Measurements from ENCODE around the gene STAT5A.

STAT5A gene

DNA sequence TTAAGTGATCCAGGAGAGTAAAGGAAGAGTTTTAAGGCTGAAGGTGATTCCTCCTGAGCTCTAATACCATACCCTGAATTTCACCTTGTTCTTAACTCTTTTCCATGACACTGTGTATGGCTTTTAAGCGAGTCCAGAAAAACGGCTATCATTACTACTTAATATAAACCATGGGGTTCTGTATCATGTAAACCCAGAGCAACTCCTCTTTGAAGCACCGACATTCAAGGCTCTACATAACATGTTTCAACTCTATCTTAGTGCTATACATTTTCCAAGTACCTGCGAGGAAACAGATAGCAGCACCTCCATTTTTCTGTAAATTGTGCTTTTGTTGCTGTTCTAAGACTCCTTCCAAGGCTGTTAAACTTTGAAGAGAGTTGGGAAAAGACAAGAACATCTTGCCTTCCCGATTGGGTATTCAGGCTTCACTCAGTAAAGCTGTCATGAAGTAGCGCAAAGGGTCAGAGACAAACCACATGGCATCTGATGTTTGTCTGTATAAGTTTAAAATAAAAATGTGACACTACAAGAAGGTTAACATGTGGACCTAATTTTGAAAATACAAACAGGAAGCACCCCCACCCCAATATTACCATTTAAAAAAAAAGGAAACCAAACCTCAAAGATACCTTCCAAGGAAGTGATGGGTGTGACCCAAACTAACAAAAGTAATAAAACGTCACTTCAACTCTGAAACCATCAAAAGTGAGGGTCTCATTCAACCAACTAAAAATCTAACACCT lies 16.0 kb upstream of the STAT5A start:
- H3K4me1 ChIP-seq (ENCODE audit: insufficient read depth, low read length) = peaks cover 33% of the 10 kb centered on the region
- H3K9me3 ChIP-seq (ENCODE audit: low read length) = no peaks in the 10 kb centered on the region
- no peak overlapping the region for H2AFZ ChIP-seq (ENCODE audit: low read depth, low read length)
- H3K4me3 ChIP-seq (ENCODE audit: low read length) = no peak overlapping the region
- no peaks in the 10 kb centered on the region for H3K27me3 ChIP-seq (ENCODE audit: insufficient read depth, low read length)
- no peaks in the 10 kb centered on the region for H3K36me3 ChIP-seq (ENCODE audit: insufficient read depth, low read length)

DNA sequence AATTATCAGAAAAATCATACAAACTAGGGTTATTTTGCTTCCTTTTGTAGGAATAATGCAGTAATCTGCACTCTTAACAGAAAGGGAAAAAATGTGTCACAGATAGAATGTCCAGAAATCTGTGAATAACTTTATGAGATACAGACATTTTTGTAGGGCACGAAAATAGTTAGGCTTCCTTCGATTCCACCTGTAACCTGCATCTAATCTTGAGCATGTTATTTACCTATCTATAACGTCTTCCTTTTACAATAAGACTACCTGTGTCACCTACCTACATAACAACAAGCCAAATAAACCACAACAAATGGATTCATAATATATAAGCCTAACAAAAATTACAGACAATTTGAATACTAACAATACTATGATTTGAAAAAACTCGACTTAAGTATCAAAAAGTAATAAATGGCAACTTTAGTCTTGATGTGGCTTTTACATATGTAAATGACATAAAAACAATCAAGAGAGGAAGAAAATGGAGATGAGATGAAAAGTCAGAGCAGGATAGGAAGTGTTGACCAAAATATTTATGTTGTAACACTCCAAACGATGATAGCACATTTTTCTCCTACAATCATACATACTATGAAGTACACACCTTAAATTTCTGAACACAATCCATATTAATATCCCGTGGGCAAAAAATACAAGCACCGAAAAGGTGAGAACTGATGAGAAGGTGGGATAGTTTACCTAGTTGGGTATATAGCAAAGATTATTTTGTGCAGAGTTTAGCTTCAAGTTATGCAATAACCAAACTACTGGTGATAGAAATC lies 14.6 kb upstream of the STAT5A start:
- no peaks in the 10 kb centered on the region for H3K36me3 ChIP-seq (ENCODE audit: insufficient read depth, low read length)
- H3K9me3 ChIP-seq (ENCODE audit: low read length) = no peaks in the 10 kb centered on the region
- no peak overlapping the region for H2AFZ ChIP-seq (ENCODE audit: low read depth, low read length)
- no peaks in the 10 kb centered on the region for H3K27me3 ChIP-seq (ENCODE audit: insufficient read depth, low read length)
- peak overlapping the region; percentile 93 for H3K4me3 ChIP-seq (ENCODE audit: low read length)
- peaks cover 35% of the 10 kb centered on the region for H3K4me1 ChIP-seq (ENCODE audit: insufficient read depth, low read length)

DNA sequence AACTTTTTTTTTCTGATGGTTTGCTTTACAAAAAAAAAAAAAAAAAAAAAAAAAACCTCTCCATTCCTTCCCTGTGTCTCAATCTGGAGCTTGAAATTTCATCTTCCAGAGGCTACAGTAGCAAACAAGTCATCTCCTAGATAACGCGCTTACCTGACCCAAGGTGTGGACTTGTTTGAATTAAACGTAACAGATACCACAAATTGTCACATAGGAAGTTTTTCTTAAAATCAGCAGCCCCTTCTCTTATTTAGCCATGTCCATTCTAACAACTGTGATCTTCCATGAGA lies 14.1 kb upstream of the STAT5A start:
- H3K27me3 ChIP-seq (ENCODE audit: insufficient read depth, low read length) = no peaks in the 10 kb centered on the region
- no peaks in the 10 kb centered on the region for H3K36me3 ChIP-seq (ENCODE audit: insufficient read depth, low read length)
- no peaks in the 10 kb centered on the region for H3K9me3 ChIP-seq (ENCODE audit: low read length)
- peak overlapping the region; percentile 93 for H3K4me3 ChIP-seq (ENCODE audit: low read length)
- peaks cover 35% of the 10 kb centered on the region for H3K4me1 ChIP-seq (ENCODE audit: insufficient read depth, low read length)
- H2AFZ ChIP-seq (ENCODE audit: low read depth, low read length) = no peak overlapping the region

DNA sequence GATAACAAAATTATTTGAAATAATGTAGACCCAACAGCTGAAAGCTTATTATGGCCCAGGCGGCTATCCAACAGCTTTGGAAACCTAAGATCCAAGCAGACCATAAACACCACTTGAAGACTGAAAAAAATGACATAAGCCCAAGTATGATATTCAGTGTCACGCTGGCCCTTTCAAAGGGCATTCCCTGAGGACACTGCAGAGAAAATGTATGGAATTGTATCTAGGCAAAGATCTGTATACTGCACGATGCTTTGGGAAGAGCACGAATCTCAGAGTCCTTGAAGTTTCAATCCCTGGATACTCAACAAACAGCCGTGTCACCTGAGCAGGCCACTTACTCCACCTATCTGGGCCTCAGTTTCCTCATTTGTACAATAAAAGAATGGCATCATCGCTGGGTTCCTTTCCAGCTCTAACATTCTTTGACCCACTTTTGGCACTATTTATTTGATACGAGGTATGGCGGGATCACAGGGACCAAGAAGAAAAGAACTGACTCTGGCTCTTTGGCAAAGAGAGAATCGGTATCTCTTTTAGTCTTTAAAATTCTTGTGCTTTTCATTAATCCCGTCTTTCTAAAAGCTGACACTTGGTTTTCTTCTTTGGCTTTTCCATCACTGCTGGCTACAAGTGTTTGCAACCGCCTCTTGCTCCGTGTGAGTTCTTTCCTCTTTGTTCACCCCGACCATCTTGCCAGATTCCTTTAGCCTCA lies 13.3 kb upstream of the STAT5A start:
- Histone ChIP-seq H3K27me3 (ENCODE audit: insufficient read depth, low read length) (no peaks in the 10 kb centered on the region), H3K4me1 (ENCODE audit: insufficient read depth, low read length) (peaks cover 35% of the 10 kb centered on the region), H3K9me3 (ENCODE audit: low read length) (no peaks in the 10 kb centered on the region), H3K4me3 (ENCODE audit: low read length) (peak overlapping the region; percentile 93), H2AFZ (ENCODE audit: low read depth, low read length) (peak overlapping the region; percentile 95), H3K36me3 (ENCODE audit: insufficient read depth, low read length) (no peaks in the 10 kb centered on the region)

DNA sequence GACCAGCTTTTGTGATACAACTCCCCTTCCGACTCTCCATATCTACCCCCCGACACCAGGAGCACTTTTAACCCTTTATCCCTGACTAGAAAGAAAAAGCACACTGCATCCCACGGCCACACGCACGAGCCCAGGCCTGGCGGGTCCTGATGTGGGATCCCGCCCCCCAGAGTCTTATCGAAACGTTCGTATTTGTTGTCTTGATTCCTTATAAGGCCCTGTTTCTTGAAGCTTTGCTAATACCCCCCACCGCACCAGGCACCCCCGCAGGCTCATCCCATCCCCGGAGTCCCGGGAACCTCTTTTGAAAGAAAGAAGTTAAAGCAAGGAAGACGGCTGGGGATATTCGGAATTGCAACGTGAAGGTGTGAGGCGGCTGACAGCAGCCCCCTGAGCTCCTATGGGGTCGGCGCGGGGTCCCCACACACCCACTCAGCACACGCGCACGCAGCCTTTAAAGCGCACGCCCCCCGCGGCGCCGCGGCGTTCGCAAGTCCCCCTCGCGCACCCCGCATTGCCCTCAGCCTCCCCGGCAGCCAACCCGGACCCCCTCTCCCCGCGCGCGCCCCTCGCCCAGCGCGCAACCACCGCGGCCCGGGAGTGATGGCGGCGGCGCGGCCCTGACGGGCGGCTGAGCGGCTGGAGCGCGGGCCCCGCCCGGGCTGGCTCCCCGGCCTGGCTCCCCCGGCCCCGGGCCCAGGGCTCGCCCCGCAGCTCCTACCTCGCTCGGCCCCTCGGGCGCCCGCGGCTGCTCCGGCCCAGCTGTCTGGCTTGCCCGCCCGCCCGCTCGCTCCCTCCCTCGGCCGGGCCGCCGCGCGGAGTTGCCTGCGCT lies 12.6 kb upstream of the STAT5A start:
- Histone ChIP-seq H3K9me3 (ENCODE audit: low read length) (no peaks in the 10 kb centered on the region), H3K4me1 (ENCODE audit: insufficient read depth, low read length) (peaks cover 35% of the 10 kb centered on the region), H2AFZ (ENCODE audit: low read depth, low read length) (peak overlapping the region; percentile 95), H3K4me3 (ENCODE audit: low read length) (peak overlapping the region; percentile 93), H3K27me3 (ENCODE audit: insufficient read depth, low read length) (no peaks in the 10 kb centered on the region), H3K36me3 (ENCODE audit: insufficient read depth, low read length) (no peaks in the 10 kb centered on the region)

DNA sequence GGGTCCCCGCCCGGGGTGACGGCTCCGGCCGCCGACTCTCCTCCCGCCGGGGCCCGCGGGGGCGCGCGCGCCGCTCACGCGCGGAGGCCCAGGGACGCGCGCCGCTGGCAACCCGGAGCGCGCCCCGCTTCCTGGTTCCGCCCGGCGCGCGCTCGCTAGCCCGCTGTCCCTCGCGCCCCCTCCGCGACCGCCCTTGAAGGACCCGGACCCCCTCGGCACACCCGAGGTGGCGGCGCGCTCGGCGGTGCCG lies 12.0 kb upstream of the STAT5A start, which contains the start of gene STAT5B:
Gene STAT5B (minus strand): TSS at position 33 of the 250 bp plus-strand sequence. CDS start 44,264 bp downstream, outside the sequence.
- peak within 1 kb of the TSS; percentile 95 for H2AFZ ChIP-seq (ENCODE audit: low read depth, low read length)
- H3K9me3 ChIP-seq (ENCODE audit: low read length) = no peaks in the 10 kb centered on the region
- no peaks in the 10 kb centered on the region for H3K36me3 ChIP-seq (ENCODE audit: insufficient read depth, low read length)
- H3K4me3 ChIP-seq (ENCODE audit: low read length) = peak within 1 kb of the TSS; percentile 93
- H3K4me1 ChIP-seq (ENCODE audit: insufficient read depth, low read length) = peaks cover 35% of the 10 kb centered on the region
- no peaks in the 10 kb centered on the region for H3K27me3 ChIP-seq (ENCODE audit: insufficient read depth, low read length)

DNA sequence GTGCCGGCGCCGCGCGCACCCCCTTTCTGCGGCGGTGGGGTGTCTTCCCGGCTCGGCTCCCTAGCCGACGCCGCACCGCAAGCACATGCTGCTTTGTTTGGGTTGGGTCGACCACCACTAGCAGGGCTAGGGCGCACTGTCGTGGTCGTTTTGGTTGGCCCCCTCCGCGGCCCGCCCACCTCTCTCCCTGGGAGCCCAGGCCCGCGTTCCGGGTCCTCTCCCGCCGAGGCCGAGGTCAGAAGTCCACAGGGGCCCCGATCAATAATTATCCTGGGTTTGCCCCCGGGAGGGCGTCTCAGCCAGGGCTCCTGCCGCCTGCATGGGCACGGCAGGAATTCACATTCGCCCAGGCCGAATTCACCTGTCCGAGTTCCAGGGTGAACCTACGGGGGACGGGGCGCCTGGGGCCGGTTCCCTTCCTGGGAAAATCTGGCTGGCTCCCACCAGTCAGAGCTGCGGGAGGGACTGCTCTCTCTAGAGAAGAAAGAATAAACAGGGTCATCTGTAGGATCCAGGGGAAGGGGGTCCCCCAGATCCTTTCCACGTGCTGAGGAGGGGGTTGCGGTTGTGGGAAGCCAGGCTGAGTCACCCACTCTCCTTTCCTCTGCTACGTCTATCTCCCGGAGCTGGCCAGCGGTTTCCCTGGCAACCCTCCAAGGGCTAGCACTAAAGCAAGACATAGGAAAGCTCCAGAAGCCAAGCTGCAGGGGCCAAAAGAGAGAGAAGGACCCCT lies 11.5 kb upstream of the STAT5A start:
- H3K36me3 ChIP-seq (ENCODE audit: insufficient read depth, low read length) = no peaks in the 10 kb centered on the region
- peak overlapping the region; percentile 95 for H2AFZ ChIP-seq (ENCODE audit: low read depth, low read length)
- peaks cover 40% of the 10 kb centered on the region for H3K4me1 ChIP-seq (ENCODE audit: insufficient read depth, low read length)
- H3K9me3 ChIP-seq (ENCODE audit: low read length) = no peaks in the 10 kb centered on the region
- H3K27me3 ChIP-seq (ENCODE audit: insufficient read depth, low read length) = no peaks in the 10 kb centered on the region
- peak overlapping the region; percentile 93 for H3K4me3 ChIP-seq (ENCODE audit: low read length)

DNA sequence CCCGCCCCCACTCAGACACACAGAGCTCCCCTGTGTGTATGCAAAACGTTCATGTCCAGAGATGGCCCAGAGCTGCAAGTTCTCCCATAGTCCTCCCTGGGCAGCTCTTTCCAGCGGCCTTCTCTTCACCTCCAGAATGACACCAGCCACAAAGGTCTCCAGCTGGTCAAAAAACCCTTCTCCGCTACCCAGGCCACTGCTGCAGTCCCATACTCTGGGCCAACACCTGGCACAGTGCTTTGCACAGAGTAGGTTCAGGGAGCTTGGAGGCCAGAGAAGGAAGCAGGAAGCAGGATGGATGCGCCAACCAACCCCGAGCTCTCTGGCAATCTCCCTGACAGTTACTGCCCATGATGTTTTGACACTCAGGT lies 11.0 kb upstream of the STAT5A start:
- H3K9me3 ChIP-seq (ENCODE audit: low read length) = no peaks in the 10 kb centered on the region
- peak overlapping the region; percentile 93 for H3K4me3 ChIP-seq (ENCODE audit: low read length)
- no peaks in the 10 kb centered on the region for H3K36me3 ChIP-seq (ENCODE audit: insufficient read depth, low read length)
- H2AFZ ChIP-seq (ENCODE audit: low read depth, low read length) = peak overlapping the region; percentile 95
- no peaks in the 10 kb centered on the region for H3K27me3 ChIP-seq (ENCODE audit: insufficient read depth, low read length)
- peaks cover 38% of the 10 kb centered on the region for H3K4me1 ChIP-seq (ENCODE audit: insufficient read depth, low read length)

DNA sequence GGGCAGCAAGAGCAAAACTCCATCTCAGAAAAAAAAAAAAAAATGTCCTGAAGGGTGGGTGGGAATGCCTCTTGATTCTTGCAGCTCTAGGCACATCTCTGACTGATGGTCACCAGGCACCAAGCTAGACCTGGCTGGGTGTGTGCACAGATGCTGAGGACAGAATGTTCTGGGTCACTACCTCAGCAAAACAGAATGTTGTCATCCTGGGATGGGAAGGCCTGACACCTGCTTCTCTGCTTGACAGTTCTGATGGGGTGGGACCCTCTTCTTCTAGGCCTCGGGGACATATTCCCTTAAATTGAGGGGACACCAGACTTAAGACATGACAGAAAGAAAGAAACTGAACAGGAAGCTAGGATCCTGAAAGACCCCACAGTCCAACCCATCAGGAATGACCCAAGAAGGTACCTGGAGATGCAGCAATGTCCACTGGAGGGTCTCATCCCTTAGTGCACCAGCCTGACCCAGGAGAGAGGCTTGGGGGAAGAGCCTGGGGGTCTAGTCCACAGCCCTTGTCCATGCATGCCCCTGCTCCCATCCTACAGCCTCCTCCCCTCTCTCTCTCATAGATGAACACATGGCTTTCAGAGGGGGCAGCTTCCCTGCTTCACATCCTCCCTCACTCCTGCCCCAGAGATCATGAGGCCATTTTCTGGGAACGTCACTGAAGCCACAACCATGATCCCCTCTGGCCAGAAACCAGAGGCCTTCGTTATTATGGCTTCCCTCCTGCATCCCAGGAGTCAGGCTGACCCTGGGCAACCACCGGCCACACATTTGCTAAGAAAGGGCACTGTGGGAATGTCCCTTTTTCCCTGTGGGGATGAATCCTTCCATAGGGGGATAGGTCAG lies 8.3 kb upstream of the STAT5A start:
- Histone ChIP-seq H3K4me3 (ENCODE audit: low read length) (no peak overlapping the region), H3K36me3 (ENCODE audit: insufficient read depth, low read length) (no peaks in the 10 kb centered on the region), H3K9me3 (ENCODE audit: low read length) (no peaks in the 10 kb centered on the region), H3K4me1 (ENCODE audit: insufficient read depth, low read length) (peaks cover 22% of the 10 kb centered on the region), H3K27me3 (ENCODE audit: insufficient read depth, low read length) (no peaks in the 10 kb centered on the region), H2AFZ (ENCODE audit: low read depth, low read length) (no peak overlapping the region)

DNA sequence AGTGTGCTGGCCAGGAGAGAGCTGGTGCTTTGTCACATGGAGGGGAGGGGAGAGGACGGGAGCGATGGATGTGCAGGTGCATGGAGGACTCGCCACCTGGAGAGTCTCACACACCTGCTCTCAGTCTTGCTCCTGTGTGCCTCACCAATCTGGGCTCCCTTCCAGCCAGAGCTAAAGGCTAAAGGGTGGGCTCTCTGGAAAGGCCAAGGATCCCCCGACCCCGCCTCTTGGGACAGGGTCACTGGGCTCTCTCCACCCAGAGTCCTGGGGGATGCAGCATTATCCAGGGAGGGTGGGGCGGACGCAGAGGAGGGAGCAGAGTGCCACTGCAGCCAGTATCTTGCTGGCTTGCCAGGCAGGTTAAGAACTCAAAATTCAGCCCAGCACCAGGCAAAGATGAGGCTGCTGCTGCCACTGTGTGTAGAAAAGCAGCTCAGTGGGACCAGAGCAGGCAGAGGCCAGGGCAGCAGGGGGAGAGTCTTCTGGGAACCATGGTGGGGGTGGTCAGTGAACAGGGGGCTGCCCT lies 6.7 kb upstream of the STAT5A start:
- Histone ChIP-seq H3K4me1 (ENCODE audit: insufficient read depth, low read length) (peaks cover 21% of the 10 kb centered on the region), H3K27me3 (ENCODE audit: insufficient read depth, low read length) (no peaks in the 10 kb centered on the region), H3K9me3 (ENCODE audit: low read length) (no peaks in the 10 kb centered on the region), H3K4me3 (ENCODE audit: low read length) (no peak overlapping the region), H2AFZ (ENCODE audit: low read depth, low read length) (no peak overlapping the region), H3K36me3 (ENCODE audit: insufficient read depth, low read length) (no peaks in the 10 kb centered on the region)

DNA sequence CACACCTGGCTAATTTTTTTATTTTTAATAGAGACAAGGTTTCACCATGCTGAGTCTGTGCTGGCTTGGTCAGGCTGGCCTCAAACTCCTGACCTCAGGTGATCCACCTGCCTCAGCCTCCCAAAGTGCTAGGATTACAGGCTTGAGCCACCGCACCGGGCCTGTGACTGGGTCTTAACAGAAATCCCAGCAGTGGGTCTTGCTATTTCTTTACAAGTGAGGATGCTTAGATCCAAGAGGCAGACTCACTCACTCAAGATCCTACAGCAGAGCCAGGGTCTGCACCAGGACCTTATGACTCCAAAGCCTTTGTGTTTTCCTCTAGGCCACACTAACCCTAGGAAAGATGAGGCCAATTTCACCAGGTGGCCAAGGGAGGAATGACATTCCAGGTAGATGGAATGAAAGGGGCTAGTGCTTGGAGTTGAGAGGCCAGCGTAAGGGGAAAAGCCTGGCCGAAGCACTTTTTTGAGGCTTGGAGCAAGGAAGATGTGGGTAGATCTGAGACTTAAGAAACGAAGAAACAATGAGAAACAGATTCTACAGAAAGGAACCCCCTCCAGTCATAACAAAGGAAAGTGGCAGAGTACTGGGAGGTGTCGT lies 5.7 kb upstream of the STAT5A start:
- Histone ChIP-seq H3K4me1 (ENCODE audit: insufficient read depth, low read length) (peaks cover 16% of the 10 kb centered on the region), H3K9me3 (ENCODE audit: low read length) (no peaks in the 10 kb centered on the region), H3K27me3 (ENCODE audit: insufficient read depth, low read length) (peaks cover 6% of the 10 kb centered on the region), H3K36me3 (ENCODE audit: insufficient read depth, low read length) (no peaks in the 10 kb centered on the region), H2AFZ (ENCODE audit: low read depth, low read length) (no peak overlapping the region), H3K4me3 (ENCODE audit: low read length) (no peak overlapping the region)

All from neuron (in vitro differentiated cells).